Pulmonary artery endothelial cell (primary cell): ENCODE results near the gene MEX3D. TPM values are rescaled to one million over a fixed set of nuclear protein-coding genes. Genes with fewer than 3 reads are reported as not detected.

ENCODE experiments used
- DNase-seq: peaks from one replicate; pipeline ENCODE4 v3.0.0-alpha.2; 2011; ENCODE audit warnings: low read depth, low spot score
- total RNA-seq: library from RNA; depleted of rRNA; stranded (reverse); fragments of >200 nt; gene quantifications from 2 replicates; pipeline ENCODE4 v1.2.3, GENCODE V29; 2014

Gene MEX3D
- total RNA-seq, 1 donor from 2014 or later = 90.1 TPM

DNA sequence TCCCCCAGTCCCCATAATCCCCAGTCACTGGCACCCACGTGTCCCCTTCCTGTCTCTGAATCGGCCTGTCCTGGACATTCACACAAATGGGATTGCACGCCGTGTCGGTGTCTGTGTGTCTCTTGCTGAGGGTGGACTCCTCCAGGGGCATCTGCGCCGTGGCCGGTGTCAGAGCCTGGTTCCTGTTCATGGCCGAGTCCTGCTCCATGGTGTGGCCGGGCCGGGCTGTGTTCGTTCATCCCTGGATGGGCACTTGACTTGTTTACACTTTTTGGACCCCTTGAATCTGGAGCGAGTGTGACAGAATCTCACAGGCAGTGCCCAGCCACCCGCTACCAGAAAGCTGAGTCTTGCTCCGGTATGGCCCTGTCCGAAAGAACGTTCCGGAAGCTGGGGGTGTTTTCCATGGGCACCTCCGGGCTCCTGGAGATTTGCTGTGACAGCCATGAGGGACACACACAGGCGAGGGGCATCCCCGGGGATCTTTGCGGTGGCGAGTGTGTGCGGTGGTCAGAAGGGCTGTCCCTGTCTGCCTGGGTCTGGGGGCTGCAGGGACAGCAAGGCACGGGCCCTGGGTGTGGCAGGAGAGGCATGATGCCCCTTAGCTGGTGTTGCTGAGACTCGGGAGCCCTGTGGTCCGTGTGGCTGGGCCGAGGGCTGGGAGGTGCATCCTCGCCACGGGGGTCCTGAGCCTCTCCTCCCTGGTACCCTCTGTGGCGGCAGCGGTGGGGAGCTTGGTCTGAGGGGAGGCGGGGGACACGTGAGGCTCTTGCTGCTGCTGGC, 6.4 kb upstream of the MEX3D start:
- no peak for DNase-seq

DNA sequence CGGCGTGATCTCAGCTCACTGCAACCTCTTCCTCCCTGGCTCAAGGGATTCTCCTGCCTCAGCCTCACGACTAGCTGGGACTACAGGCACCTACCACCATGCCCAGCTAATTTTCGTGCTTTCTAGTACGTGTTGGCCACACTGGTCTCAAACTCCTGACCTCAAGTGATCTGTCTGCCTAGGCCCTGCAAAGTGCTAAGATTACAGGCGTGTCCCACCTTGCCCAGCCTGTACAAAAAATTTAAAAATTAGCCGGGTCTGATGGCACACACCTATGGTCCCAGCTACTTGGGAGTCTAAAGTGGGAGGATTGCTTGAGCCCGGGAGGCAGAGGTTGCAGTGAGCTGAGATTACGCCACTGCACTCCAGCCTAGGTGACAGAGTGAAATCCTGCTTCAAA, 4.7 kb upstream of the MEX3D start:
- DNase-seq = no peak

DNA sequence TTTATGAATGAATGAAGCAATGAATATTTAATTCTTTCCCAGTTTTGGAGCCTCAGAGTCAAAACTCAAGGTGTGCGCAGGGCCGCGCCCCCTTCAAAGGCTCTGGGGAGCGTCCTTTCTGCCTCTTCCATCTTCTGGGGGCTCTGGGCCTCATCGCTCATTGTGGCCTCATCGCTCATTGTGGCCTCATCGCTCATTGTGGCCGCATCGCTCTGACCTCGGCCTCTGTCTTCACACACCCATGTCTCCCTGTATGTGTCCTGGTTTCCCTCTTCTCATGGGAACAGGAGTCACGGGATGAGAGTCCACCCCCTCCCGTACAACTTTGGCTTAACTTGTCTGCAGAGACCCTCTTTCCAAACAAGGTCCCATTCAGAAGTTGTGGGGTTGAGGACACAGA, 3.2 kb upstream of the MEX3D start:
- no peak for DNase-seq

DNA sequence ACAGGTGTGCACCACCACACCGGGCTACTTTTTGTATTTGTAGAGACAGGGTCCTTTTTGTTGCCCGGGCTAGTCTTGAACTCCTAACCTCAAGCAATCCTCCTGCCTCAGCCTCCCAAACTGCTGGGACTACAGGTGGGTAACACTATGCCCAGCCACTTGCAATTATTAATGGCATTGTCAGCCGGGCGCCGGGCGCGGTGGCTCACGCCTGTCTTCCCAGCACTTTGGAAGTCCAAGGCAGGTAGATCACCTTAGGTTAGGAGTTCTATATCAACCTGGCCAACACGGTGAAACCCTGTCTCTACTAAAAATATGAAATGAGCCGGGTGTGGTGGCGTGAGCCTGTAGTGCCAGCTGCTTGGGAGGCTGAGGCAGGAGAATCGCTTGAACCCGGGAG, 2.7 kb upstream of the MEX3D start:
- no peak for DNase-seq

DNA sequence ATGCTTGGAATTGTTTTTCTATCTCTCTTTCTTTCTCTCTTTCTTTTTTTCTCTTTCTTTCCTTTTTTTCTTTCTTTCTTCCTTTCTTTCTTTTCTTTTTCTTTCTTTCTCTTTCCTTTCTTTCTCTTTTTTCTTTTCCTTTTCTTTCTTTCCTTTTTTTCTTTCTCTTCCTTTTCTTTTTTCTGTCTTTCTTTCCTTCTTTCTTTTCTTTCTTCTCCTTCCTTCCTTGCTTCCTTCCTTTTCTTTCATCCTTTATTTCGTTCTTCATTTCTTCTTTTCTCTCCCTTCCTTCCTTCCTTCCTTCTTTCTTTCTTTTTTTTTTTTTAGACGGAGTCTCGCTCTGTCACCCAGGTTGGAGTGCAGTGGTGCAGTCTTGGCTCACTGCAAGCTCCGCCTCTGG, 1.9 kb upstream of the MEX3D start:
- DNase-seq = no peak

DNA sequence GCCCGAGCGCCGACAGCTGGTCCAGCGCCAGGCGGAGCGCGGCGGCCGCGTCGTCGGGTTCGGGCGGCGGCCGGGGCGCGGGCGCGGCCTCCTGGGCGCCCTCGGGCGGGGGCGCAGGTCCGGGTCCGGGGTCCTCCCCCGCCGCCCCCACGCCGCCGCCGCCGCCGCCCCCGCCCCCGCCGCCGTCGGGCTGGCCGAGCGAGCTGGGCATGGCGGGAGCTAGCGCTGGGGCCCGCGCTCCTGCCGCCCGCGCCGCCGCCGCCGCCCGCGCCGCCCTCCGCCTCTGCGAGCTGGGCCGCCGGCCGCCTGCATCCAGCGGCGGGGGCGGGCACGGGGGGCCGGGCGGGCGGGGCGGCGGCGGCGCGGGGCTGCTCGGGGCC, 287 bp downstream of the MEX3D start:
- DNase-seq = no peak

DNA sequence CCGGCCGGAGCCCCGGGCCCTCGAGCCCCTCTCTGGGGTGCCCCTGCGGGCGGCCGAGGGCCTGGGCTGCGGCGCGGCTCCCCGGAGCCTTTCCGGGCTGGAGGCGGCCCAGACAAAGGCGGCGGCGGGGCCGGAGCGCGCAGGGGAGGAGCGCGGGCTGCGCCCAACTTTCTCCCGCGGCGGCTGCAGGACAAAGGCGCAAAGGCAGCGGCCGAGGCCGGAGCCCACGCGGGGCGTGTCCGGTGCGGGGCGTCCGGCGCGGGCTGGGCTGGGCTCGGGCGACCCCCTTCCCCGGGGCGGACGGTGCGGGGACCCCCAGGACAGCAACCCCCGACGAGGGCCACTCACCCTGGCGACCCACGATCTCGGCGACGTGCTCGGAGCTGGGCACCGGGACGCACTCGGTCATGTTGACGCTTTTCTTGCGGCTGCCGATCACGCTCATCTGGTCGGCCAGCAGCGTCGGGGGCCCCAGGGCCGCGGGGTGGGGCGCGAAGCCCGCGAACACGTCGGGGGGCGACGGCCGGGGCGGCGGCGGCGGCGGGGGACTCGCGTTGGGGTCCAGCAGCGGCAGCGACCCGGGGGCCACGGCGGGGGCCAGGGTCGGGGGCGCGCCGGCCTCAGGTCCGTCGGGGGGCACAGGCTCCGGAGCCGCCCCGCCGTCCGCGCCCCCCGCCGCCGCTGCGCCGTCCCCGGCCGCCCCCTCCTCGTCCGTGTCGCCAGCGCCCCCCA, 843 bp downstream of the MEX3D start:
- no peak for DNase-seq

DNA sequence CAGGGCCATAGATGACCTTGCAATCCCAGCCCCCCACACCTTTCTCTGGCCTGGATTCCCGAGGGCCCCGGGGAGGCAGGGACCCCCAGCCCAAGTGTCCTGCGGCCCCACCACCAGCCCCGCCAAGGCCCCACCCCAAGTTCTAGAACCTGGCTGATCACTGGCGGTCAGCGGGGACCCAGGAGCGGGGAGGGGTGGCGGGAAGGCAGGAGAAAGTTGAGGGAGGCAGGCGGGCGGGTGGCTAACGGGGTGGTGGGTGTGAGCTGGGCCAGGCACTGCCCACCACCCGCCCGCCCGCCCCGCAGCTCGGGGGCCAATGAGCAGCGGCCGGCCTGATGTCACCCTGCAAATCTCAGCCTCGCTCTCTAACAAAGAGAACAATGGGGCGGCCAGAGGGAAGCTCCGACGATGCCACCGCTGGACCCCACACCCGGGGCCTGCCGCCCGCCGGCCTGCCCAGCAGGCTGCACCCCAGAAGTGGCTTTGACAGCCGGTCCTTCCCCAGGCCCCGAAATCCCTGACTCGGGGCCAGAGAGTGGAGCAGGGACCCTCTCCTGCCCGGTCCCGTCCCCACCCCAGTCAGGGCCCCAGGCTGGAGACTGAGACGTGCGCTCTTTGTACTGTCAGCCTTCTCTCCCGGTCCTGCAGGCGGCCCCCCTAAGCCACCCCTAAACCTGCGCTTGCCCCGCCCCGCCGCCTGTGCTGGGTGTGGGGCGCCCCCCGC, 1.6 kb downstream of the MEX3D start:
- DNase-seq = peak; percentile 60

DNA sequence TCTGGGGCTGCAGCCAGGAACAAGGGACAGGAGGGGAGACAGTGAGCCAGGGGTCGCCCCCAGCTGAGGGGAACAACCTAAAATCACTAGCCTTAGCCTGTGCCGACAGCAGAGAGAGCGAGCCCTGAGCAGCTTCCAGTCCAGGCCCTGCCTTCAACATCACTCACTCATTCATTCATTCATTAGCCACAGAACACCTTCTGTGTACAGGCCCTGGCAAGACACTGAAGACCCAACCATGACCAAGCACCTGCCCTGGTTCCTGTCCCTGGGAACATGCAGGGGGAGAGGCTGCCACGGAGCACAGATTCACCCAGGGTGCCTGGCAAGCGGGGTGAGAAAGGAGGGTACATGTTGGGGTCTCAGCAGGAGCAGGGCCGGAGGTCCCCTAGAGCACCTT, 4.9 kb downstream of the MEX3D start:
- DNase-seq = no peak

DNA sequence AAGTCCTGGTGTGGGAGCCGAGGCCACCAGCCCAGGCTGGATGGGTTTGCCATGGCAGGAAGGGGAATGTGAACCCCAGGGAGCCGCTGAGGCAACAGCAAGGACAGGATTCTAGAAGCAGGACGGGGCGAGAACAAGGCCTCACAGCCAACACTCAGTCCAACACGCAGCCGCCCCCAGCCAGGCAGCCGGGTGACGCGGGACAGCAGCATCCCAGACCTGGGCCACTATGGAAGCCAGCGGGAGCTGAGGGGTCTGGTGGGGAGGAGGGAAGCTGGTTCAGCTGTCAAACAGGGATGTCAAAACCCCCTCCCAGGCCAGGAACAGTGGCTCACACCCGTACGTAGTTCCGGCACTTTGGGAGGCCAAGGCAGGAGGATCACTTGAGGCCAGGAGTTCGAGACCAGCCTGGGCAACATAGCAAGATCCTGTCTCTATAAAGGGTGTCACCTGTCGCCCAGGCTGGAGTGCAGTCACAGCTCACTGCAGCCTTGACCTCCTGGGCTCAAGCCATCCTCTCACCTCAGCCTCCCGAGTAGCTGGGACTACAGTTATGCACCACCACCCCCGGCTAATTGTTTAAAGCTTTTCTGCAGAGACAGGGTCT, 6.8 kb downstream of the MEX3D start:
- DNase-seq = no peak

DNA sequence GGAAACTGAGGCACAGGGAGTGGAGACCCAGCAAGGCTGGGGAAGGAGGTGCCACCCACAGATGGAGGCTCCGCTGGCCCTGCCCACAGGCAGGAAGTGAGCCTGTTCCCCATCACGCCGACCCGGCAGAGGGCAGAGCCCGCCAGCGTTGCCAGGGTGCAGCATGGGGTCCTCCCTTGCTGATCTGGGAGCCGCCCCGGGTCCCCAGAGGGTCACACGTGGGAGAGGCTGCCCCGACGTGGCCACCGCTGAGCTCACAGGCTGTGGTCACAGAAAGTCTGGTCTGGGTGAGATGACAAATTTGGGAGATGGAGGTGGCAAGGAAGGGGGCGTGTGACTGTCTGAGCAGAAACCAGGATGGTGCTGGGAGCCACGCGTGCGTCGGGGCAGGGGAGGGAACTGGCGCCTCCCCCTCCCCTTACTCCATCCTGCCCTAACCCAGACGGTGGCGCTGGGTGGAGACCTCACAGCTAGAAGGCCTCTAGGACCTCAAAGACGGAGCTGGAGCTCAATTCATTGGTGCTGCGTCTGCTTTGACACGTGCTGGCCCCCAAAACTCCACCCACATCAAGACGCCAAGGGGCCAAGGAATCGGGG, 7.7 kb downstream of the MEX3D start:
- no peak for DNase-seq

DNA sequence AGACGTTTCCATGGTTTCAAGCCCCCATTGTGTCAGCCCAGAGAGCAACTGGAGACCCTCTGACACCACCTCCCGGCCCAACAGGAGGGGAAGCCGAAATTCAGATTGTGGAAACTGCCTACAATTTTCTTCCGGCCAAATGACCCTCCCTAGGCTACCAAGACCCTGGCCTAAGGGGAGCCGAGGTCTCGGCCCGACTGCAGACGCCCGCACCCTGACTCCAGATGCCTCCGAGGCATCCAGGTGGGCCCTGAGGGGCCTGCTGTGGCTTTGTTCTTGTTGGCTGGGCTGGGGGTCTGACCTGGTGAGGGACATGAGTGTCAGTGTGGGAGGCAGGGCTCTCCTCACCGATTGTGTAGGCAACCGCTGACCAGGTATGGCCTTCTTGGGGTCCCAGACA, 9.6 kb downstream of the MEX3D start:
- DNase-seq = no peak

DNA sequence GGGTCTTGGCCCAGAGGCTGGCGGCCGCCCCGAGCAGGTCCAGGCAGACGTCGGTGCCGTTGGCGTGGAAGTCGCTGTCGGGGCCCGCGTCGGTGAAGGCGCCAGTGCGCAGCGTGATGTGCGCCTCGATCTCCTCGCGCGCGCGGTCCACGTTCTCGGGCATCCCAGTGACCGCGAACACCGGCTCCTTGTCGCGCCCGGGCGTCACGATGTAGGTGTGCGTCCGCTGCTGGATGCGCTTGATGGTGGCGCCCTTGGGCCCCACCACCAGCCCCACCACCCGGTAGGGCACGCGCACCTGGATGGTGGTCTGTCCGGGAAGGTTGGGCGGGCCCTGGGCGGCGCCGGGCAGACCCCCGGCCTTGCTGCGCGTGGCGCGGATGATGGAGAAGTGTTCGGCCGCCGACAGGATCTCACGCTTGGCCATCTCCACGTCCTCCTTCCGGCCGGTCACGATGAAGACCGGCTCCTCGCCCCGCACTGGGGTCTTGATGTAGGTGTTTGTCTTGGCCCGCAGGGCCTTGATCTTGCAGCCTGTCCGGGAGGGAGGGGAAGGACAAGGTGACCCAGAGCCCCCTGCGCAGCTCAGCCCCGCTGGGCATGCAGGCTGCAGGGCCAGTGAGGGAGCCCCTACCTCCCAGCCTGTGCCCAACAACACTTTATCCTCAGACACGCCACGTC, 11.6 kb downstream of the MEX3D start:
- DNase-seq = no peak

DNA sequence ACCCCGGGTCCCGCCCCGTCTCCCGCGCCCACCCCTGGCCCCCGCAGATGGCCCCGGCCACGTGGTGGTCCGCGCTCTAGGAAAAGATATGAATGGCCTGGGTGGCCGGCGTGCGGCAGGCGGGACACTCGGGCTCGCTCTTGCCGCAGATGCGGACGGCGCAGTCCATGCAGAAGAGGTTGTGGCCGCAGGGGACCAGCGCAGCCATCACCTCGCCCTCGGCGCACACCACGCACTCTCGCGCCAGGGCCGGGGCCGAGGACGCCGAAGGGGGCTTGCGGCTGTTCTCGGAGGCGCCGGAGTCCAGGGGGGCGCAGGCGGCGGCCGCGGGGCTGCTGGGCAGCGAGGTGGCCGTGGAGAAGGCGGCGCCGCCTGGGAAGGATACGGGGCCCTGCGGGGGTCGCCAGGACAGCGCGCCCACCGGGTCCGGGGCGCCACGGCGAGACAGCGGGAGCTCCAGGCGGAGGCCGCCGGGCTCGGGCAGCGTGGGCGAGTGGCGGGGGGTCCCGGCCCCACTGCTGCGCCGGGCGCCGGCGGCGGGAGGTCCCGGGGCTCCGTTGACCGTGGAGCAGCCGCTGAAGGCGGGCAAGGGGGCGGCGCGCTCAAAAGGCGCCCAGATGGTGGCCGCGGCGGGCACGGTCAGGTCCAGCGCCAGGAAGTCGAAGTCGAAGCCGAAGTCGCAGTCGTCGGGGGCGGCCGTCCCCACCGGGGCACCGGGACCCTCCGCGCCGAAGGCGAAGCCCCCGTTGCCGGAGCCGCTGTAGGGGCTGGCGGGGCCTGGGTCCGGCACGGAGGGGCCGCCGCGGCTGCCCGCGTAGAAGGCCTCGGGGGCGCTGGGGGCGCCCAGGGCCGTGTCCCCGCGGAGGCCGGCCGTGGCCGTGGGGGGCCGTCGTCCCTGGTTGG, 12.4 kb downstream of the MEX3D start:
- no peak for DNase-seq

DNA sequence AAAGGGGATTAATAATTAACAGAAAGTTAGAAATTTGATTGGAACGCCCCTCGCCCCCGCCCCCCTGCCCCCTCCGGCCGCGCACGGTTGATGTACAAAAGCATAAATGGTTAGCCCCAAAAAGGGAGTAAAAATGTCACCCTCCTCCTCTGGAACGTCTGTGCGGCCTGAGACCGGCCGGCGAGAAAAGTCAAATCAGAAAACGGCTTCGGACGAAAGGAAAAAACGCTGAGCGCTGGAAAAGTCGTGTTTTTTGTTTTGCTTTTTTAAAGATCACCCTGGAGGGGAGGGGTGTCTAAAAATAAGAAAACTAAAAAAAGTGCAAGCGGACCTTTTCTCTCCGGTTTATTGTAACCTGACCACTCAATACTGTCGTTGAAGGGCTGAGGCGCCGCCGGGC, 13.2 kb downstream of the MEX3D start:
- no peak for DNase-seq

DNA sequence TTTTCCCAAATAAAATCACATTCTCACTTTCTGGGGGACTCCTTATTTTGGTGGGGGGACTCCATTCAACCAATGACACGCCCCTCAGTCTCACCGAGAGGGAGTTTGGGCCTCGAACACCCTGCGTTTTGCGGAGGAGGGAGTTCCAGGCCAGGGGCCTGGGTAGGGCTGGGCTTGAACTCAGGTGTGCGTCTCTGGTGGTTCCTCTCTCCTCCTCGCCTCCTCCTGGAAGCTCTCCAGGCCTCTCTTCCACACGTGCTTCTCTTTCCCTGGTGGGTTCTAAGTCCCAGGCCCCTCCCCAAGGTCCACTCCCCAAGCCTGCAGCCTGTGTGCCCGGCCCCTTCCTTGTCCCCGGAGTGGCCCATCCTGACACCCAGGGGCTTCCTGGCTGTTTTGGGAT, 14.7 kb downstream of the MEX3D start:
- DNase-seq = no peak

DNA sequence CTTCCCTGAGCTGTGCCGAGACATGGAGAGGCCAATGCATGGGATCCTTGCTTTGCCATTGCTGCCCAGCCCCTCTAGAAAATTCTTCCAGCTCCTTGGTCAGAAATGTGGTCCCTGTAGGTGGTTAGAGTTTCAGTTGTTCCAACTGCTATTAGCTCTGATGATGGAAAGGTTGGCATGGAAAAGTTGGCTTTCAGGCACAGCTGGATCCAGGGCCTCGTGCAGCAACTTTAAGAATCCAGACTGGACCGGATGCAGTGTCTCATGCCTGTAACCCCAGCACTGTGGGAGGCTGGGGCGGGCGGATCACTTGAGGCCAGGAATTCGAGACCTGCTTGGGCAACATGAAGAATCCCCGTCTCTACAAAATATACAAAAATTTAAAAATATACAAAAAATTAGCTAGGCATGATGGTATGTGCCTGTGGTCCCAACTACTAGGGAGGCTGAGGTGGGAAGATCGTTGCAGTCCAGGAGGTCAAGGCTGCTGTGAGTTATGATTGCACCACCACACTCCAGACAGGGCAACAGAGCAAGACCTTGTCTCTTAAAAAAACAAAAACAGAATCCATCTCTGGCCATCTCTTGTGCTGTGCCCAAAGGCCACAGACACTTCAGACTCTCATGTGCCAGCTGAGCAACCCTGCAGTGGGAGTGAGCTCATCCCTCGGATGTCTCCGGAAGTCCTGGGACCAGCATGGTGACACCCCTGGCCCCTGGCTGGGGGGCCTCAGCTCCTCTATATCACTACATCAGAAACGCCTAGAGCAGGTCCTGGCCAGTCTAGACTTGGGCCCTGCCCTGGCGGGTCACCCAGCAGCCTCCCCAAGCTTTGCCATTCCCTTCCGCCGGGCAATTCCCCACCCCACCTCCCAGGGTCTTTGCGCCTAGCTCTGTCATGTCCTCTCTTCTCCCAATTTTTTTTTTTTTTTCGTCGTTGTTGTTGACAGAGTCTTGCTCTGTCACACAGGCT, 16.8 kb downstream of the MEX3D start:
- no peak for DNase-seq

DNA sequence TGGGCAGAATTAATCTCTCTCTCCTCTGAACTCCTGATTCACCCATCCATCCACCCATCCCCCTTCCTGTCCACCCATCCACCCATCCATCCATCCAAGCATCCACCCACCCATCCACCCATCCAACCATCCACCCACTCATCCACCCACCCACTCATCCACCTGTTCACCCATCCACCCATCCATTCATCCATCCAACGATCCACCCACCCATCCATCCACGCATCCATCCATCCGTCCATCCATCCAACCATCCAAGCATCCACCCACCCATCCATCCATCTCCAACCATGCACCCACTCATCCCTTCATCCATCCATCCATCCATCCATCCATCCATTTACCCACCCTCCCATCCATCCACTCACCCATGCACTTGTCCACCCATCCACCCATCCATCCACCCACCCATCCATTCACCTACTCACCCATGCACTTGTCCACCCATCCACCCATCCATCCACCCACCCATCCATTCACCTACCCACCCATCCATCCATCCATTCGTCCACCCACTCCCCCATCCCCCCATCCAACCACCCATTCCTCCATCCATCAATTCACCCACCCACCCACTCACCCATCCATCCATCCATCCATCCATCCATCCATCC, 18.7 kb downstream of the MEX3D start:
- DNase-seq = no peak
